GM12865 (cell line): ENCODE results near the gene COL6A1.

Experiments
- DNase-seq: peaks from one replicate; pipeline ENCODE4 v3.0.0; 2010; ENCODE audit warnings: low read depth
- H3K4me3 ChIP-seq: 2 replicates; pipeline ENCODE4 v1.5.1; 2011; ENCODE audit warnings: mild to moderate bottlenecking, low read depth, low read length, control low read depth
- TF ChIP-seq, protein P1 (sequence below): IDR thresholded peaks from 2 replicates; pipeline ENCODE4 v1.5.1; 2011; ENCODE audit warnings: low read length, control low read depth, low read depth, inconsistent platforms; ENCODE audit not compliant: insufficient read depth; ENCODE audit errors: missing control alignments

The COL6A1 gene

GRCh38 chr21:45982758-45983648, 1.4 kb downstream of the COL6A1 start:
- no peak overlapping the region for H3K4me3 ChIP-seq
- TF ChIP-seq, protein P1, sequence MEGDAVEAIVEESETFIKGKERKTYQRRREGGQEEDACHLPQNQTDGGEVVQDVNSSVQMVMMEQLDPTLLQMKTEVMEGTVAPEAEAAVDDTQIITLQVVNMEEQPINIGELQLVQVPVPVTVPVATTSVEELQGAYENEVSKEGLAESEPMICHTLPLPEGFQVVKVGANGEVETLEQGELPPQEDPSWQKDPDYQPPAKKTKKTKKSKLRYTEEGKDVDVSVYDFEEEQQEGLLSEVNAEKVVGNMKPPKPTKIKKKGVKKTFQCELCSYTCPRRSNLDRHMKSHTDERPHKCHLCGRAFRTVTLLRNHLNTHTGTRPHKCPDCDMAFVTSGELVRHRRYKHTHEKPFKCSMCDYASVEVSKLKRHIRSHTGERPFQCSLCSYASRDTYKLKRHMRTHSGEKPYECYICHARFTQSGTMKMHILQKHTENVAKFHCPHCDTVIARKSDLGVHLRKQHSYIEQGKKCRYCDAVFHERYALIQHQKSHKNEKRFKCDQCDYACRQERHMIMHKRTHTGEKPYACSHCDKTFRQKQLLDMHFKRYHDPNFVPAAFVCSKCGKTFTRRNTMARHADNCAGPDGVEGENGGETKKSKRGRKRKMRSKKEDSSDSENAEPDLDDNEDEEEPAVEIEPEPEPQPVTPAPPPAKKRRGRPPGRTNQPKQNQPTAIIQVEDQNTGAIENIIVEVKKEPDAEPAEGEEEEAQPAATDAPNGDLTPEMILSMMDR, result no peak
- no peak for DNase-seq

- TF ChIP-seq, protein P1, result no peak
- no peak overlapping the region for H3K4me3 ChIP-seq
- no peak for DNase-seq
Measured at GRCh38 chr21:45983649-45983965, 2.0 kb downstream of the COL6A1 start.

- H3K4me3 ChIP-seq, result no peak overlapping the region
- no peak for DNase-seq
- TF ChIP-seq, protein P1, result no peak
Measured at GRCh38 chr21:45983981-45984551, 2.5 kb downstream of the COL6A1 start.

DNA sequence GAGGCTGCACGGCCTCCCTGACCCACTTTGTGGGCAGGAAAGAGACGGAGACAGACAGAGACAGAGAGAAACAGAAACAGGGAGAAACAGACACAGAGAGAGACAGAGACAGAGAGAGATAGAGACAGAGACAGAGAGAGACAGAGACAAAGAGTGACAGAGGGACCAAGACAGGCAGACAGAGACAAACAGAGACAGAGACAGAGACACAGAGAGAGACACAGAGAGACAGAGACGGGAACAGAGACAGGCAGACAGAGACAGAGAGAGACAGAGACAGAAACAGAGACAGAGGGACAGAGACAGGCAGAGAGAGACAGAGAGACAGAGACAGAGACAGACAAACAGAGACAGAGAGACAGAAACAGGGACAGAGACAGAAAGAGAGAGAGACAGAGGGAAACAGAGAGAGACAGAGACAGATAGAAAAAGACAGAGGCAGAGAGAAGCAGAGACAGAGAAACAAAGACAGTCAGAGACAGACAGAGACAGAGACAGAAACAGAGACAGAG, 3.1 kb downstream of the COL6A1 start:
- no peak overlapping the region for H3K4me3 ChIP-seq
- no peak for DNase-seq
- TF ChIP-seq, protein P1, result no peak

GRCh38 chr21:45985471-45986315, 4.1 kb downstream of the COL6A1 start:
- TF ChIP-seq, protein P1, result no peak
- DNase-seq, result no peak
- H3K4me3 ChIP-seq, result no peak overlapping the region

DNA sequence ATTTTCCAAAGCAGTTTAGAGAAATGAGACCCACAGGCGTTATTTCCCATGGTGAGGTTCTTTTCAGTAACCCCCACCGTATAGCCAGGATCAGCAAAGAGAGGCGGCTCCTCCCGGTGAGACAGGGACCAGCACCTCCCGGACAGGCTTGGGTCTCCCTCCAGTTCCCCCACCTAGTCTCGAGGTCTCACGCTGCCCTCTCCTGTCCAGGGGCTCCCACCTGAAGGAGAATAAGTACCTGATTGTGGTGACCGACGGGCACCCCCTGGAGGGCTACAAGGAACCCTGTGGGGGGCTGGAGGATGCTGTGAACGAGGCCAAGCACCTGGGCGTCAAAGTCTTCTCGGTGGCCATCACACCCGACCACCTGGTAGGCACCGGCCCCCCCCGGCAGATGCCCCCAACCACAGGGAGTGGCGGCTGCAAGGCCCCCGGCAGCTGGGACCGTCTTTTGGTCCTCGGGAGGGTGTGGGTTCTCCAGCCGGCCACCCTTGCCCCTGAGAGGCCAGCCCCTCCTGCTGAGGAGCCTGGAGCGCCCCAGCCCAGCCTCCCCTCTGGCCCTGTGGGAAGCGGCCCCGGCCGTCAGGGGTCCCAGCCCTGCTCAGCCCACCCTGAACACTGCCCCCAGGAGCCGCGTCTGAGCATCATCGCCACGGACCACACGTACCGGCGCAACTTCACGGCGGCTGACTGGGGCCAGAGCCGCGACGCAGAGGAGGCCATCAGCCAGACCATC, 4.9 kb downstream of the COL6A1 start:
- TF ChIP-seq, protein P1, result no peak

More for the DNA sequence above, 4.9 kb downstream of the COL6A1 start:
- no peak for DNase-seq
- H3K4me3 ChIP-seq, result no peak overlapping the region
